HepG2 (cell line): ENCODE results near the gene ZMIZ1. TPM values are rescaled to one million over a fixed set of nuclear protein-coding genes. Genes with fewer than 3 reads are reported as not detected.

ENCODE experiments used
- ATAC-seq: fragments of 200-7000 bp; cut with Tn5 transposase; 3 replicates; pipeline ENCODE4 v1.9.1; 2020; ENCODE audit warnings: mild to moderate bottlenecking, moderate library complexity
- BruUV-seq: library from RNA; stranded (reverse); fragments of 400-500 nt; replicated peaks from 2 replicates; lab custom pipeline; 2021; lab: Mats Ljungman, UMichigan
- CTCF ChIA-PET: fragments of 300-600 bp; formaldehyde crosslinking; extraction: SDS; loops from one replicate; lab custom pipeline; 2021; ENCODE audit warnings: low total read pairs, inconsistent platforms, low intra/inter-chr PET ratio; lab: Yijun Ruan, JAX
- POLR2A ChIA-PET: fragments of 350-600 bp; sonication (Branson Sonifier 250); formaldehyde crosslinking; loops from one replicate; lab custom pipeline; 2020; ENCODE audit warnings: antibody characterized with exemption, inconsistent platforms; lab: Yijun Ruan, JAX
- DNase-seq: peaks from one replicate; pipeline ENCODE4 v3.0.0-alpha.2; 2015; ENCODE audit warnings: low spot score
- FAIRE-seq: peaks from 3 replicates; lab custom pipeline; 2011; peaks lifted over from hg19 to GRCh38; lab: Jason Lieb, UNC
- H2AFZ ChIP-seq: one replicate; pipeline ENCODE4 v1.6.1; 2011; ENCODE audit warnings: low read length, inconsistent platforms
- H3K27ac ChIP-seq: fragments of 300-600 bp; 3 replicates; pipeline ENCODE4 v1.8.0; 2011; ENCODE audit warnings: mixed run types, mild to moderate bottlenecking, mixed read lengths, low read length, inconsistent platforms; ENCODE audit not compliant: insufficient read depth; ENCODE audit errors: extremely low read length
- H3K27me3 ChIP-seq, 2 experiments: fragments of 200-600 bp in 1 of 2; 2 replicates in 1 of 2; 3 replicates in 1 of 2; pipeline versions ENCODE4 v1.6.0 to v1.8.0; 2011; ENCODE audit warnings: low read length in 2 of 2, mild to moderate bottlenecking in 2 of 2, moderate library complexity in 2 of 2, inconsistent platforms in 1 of 2; ENCODE audit not compliant: insufficient read depth in 2 of 2, control insufficient read depth in 1 of 2
- H3K36me3 ChIP-seq, 2 experiments: fragments of 200-600 bp in 1 of 2; replicated peaks in 1 of 2; 2 replicates in 1 of 2; 3 replicates in 1 of 2; pipeline versions ENCODE4 v1.5.1 to v1.8.0; 2011; ENCODE audit warnings: low read length in 2 of 2, inconsistent platforms in 1 of 2; ENCODE audit not compliant: insufficient read depth in 2 of 2, control insufficient read depth in 1 of 2
- H3K4me1 ChIP-seq: 2 replicates; pipeline ENCODE4 v1.5.1; 2012; ENCODE audit warnings: low read length, inconsistent platforms; ENCODE audit not compliant: insufficient read depth
- H3K4me2 ChIP-seq: 2 replicates; pipeline ENCODE4 v1.6.0; 2011; ENCODE audit warnings: low read depth, low read length, inconsistent platforms
- H3K4me3 ChIP-seq, 3 experiments: fragments of 200-600 bp in 1 of 3; sonication (generic), shearing (Covaris generic) in 1 of 3; replicated peaks in 1 of 3; 2 replicates each; pipeline ENCODE4 v1.5.1; 2011 to 2016; ENCODE audit warnings: low read length in 3 of 3, inconsistent platforms in 2 of 3, low read depth in 2 of 3, mild to moderate bottlenecking in 2 of 3, control low read depth in 1 of 3, mixed read lengths in 1 of 3; ENCODE audit not compliant: insufficient read depth in 1 of 3
- H3K79me2 ChIP-seq: one replicate; pipeline ENCODE4 v1.6.1; 2011; ENCODE audit warnings: low read length, inconsistent platforms; ENCODE audit not compliant: insufficient read depth
- H3K9ac ChIP-seq: 2 replicates; pipeline ENCODE4 v1.6.0; 2011; ENCODE audit warnings: mild to moderate bottlenecking, low read depth, low read length, inconsistent platforms; ENCODE audit not compliant: insufficient read depth
- H3K9me3 ChIP-seq: 2 replicates; pipeline ENCODE4 v1.5.1; 2012; ENCODE audit warnings: mild to moderate bottlenecking, low read length
- H4K20me1 ChIP-seq: 2 replicates; pipeline ENCODE4 v1.6.0; 2011; ENCODE audit warnings: inconsistent platforms, mild to moderate bottlenecking, low read length, moderate library complexity; ENCODE audit not compliant: insufficient read depth
- AGO2 ChIP-seq: fragments of 200-400 bp; formaldehyde crosslinking; optimal IDR thresholded peaks from 2 replicates; pipeline ENCODE3; 2017; ENCODE audit warnings: mild to moderate bottlenecking, low read depth, low read length, moderate library complexity
- ARID5B ChIP-seq: IDR thresholded peaks from 2 replicates; pipeline ENCODE4 v1.4.0; 2020; ENCODE audit warnings: mild to moderate bottlenecking, missing genetic modification reagents
- CREB3 ChIP-seq: sonication (generic); formaldehyde crosslinking; IDR thresholded peaks from 2 replicates; pipeline ENCODE4 v1.5.0; 2020; ENCODE audit warnings: missing genetic modification reagents
- EHMT2 ChIP-seq: fragments of 200-600 bp; sonication (generic); IDR thresholded peaks from 2 replicates; pipeline ENCODE4 v1.7.0; 2017; ENCODE audit warnings: antibody characterized with exemption, low read depth, low read length, borderline replicate concordance
- GATA4 ChIP-seq: sonication (generic); IDR thresholded peaks from 2 replicates; pipeline ENCODE4 v1.6.1; 2016; ENCODE audit warnings: antibody characterized with exemption, low read depth, borderline replicate concordance
- MNT ChIP-seq: fragments of 450-650 bp; IDR thresholded peaks from 2 replicates; pipeline ENCODE4 v1.6.1; 2016
- PITX1 ChIP-seq: sonication (generic); formaldehyde crosslinking; IDR thresholded peaks from 2 replicates; pipeline ENCODE4 v1.5.1; 2020; ENCODE audit warnings: mild to moderate bottlenecking, missing genetic modification reagents
- ZC3H4 ChIP-seq: sonication (generic); formaldehyde crosslinking; IDR thresholded peaks from 2 replicates; pipeline ENCODE4 v1.4.0; 2020; ENCODE audit warnings: missing genetic modification reagents, borderline replicate concordance
- ZNF232 ChIP-seq: sonication (generic); formaldehyde crosslinking; IDR thresholded peaks from 2 replicates; pipeline ENCODE4 v1.4.0; 2020; ENCODE audit warnings: missing genetic modification reagents, borderline replicate concordance
- ZNF879 ChIP-seq: sonication (generic); formaldehyde crosslinking; IDR thresholded peaks from 2 replicates; pipeline ENCODE4 v1.8.1; 2023; ENCODE audit warnings: missing genetic modification reagents
- WGBS: methylation state at CpG from one replicate; pipeline ENCODE4 v1.1.6; 2017; ENCODE audit warnings: low lambda C conversion rate; 5-methylcytosine and 5-hydroxymethylcytosine counted together
- in situ Hi-C: cut with HindIII; loops from 2 replicates; pipeline ENCODE4 v1.10.0; 2017; ENCODE audit warnings: low pct_unique_long_range_greater_than_20kb; ENCODE audit not compliant: extremely low pct_ligation_motif_present
- intact Hi-C: fragments of 100-400 bp; cut with micrococcal nuclease; formaldehyde crosslinking; loops from one replicate; pipeline ENCODE4 v1.10.0; 2022; ENCODE audit not compliant: unreplicated experiment
- polyA plus RNA-seq, 8 experiments: library from polyadenylated mRNA; depleted of rRNA in 3 of 8; stranded (reverse) in 7 of 8; unstranded in 1 of 8; fragments of >200 nt; fragmentation: Illumina TruSeq in 4 of 8; extraction: Trizol in 4 of 8; gene quantifications; 2 replicates each; pipeline versions ENCODE4 v1.2.1 to v1.2.3, GENCODE V29; 2011 to 2016; ENCODE audit warnings: low read depth in 4 of 8, missing spikeins in 1 of 8, mixed read lengths in 1 of 8; ENCODE audit not compliant: insufficient read depth in 1 of 8
- total RNA-seq, 5 experiments: library from RNA; depleted of rRNA; stranded (reverse); fragments of >200 nt; fragmentation: Illumina TruSeq; extraction: Trizol; gene quantifications; 2 replicates each; pipeline ENCODE4 v1.2.3, GENCODE V29; 2016; ENCODE audit warnings: low read depth in 1 of 5
- TF ChIP-seq, protein P1 (sequence below): sonication (generic); formaldehyde crosslinking; IDR thresholded peaks from 2 replicates; pipeline ENCODE4 v1.8.1; 2023; ENCODE audit warnings: mild to moderate bottlenecking, inconsistent platforms, moderate library complexity, missing genetic modification reagents, borderline replicate concordance

The ZMIZ1 gene
- total and polyA plus RNA-seq, 2 of the 13 experiments (the other 11 are each of a cell fraction or from before 2014, with no cell fraction given) = 5.3 to 10.2 TPM

- peak; percentile 77 for FAIRE-seq
- ChIA-PET POLR2A (interaction anchor here (0.8 to 2.5 kb wide), 12 partner anchors 11 to 222 kb away, joined by 3 to 10 read pairs (median 5); no protein-coding TSS in a partner anchor), CTCF (interaction anchor here (0.8 to 1.7 kb wide), 6 partner anchors 16 to 530 kb away, joined by 3 to 4 read pairs (median 4); no protein-coding TSS in a partner anchor)
- H3K9ac ChIP-seq = no peak overlapping the region
- H2AFZ ChIP-seq = no peak overlapping the region
- H3K9me3 ChIP-seq = no peaks in the 10 kb centered on the region
- H3K36me3 ChIP-seq = peaks cover 18 to 53% of the 10 kb centered on the region in 2 experiments
- ATAC-seq = peak; percentile 85
- 67% methylated on average over 4 of the region's 22 CpGs for WGBS
- BruUV-seq = no TSS peak
- no peak overlapping the region for H3K4me3 ChIP-seq
- H3K4me2 ChIP-seq = peak overlapping the region; percentile 34; the same call in 1 of the 2 replicates
- H3K27ac ChIP-seq = peak overlapping the region; percentile 58
- H3K79me2 ChIP-seq = no peaks in the 10 kb centered on the region
- intact Hi-C loops (loop anchor here (2.0 to 10.0 kb wide), 6 partner anchors 39 to 1148 kb away; no protein-coding TSS in a partner anchor), in situ Hi-C loops (loop anchor here (25.0 kb wide), 1 partner anchor 108 kb away; no protein-coding TSS in a partner anchor)
- H3K4me1 ChIP-seq = peaks cover 36% of the 10 kb centered on the region
- H4K20me1 ChIP-seq = peaks cover 14% of the 10 kb centered on the region
- DNase-seq = peak; percentile 71
- no peaks in the 10 kb centered on the region for H3K27me3 ChIP-seq
- TF ChIP-seq ZC3H4 = no peak
- TF ChIP-seq PITX1 (CRISPR knock-in tag) = peak; percentile 73; the same call in 1 of the 2 replicates
- TF ChIP-seq ARID5B = peak; percentile 51; the same call in 1 of the 2 replicates
- no peak for TF ChIP-seq MNT
- TF ChIP-seq, protein P1, sequence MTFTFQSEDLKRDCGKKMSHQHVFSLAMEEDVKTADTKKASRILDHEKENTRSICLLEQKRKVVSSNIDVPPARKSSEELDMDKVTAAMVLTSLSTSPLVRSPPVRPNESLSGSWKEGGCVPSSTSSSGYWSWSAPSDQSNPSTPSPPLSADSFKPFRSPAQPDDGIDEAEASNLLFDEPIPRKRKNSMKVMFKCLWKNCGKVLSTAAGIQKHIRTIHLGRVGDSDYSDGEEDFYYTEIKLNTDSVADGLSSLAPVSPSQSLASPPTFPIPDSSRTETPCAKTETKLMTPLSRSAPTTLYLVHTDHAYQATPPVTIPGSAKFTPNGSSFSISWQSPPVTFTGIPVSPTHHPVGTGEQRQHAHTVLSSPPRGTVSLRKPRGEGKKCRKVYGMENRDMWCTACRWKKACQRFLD (CRISPR knock-in tag) = no peak
- peak; percentile 71 for TF ChIP-seq AGO2
- no peak for TF ChIP-seq CREB3 (CRISPR knock-in tag)
- TF ChIP-seq GATA4 = no peak
- no peak for TF ChIP-seq EHMT2
- TF ChIP-seq ZNF879 (CRISPR knock-in tag) = no peak
- no peak for TF ChIP-seq ZNF232
Observed at GRCh38 chr10:79195091-79195923, 126.5 kb downstream of the ZMIZ1 start.
